Heart right ventricle (tissue), 16 donors: Measurements from ENCODE around the gene ZMYND8. TPM values are rescaled to one million over a fixed set of nuclear protein-coding genes. Genes with fewer than 3 reads are reported as not detected.
"Not testable (repeated sequence)": the region's sequence is repeated elsewhere in the genome, so short reads cannot be mapped to it uniquely, and the experiment has no call there.

Experiments used
- ATAC-seq, 8 donors: fragments of 200-7000 bp; cut with Tn5 transposase; one replicate each; pipeline ENCODE4 v1.9.1; 2020; ENCODE audit warnings: mild to moderate bottlenecking in 8 of 8, moderate library complexity in 8 of 8, moderate number of reproducible peaks in 1 of 8
- DNase-seq, 2 donors: peaks; one replicate each; pipeline ENCODE4 v3.0.0-alpha.2; 2020
- H3K27ac ChIP-seq, 10 donors: fragments of 200-600 bp; sonication (generic) in 2 of 10; one replicate each; pipeline versions ENCODE4 v1.5.0 to v1.8.0; 2020 to 2022; ENCODE audit warnings: mild to moderate bottlenecking in 3 of 10
- H3K27me3 ChIP-seq, 7 donors: fragments of 200-600 bp; one replicate each; pipeline ENCODE4 v1.8.0; 2021 to 2022; ENCODE audit warnings: mild to moderate bottlenecking in 2 of 7
- H3K36me3 ChIP-seq, 9 donors: fragments of 200-600 bp; sonication (generic) in 1 of 9; one replicate each; pipeline versions ENCODE4 v1.5.0 to v1.8.0; 2020 to 2022; ENCODE audit warnings: mild to moderate bottlenecking in 2 of 9
- H3K4me1 ChIP-seq, 9 donors: fragments of 200-600 bp; sonication (generic) in 1 of 9; one replicate each; pipeline versions ENCODE4 v1.5.0 to v1.8.0; 2020 to 2022; ENCODE audit warnings: mild to moderate bottlenecking in 4 of 9
- H3K4me3 ChIP-seq, 10 donors: fragments of 200-600 bp; sonication (generic) in 2 of 10; one replicate each; pipeline versions ENCODE4 v1.5.0 to v1.8.0; 2020 to 2022; ENCODE audit warnings: mild to moderate bottlenecking in 7 of 10, moderate library complexity in 2 of 10
- H3K9me3 ChIP-seq, 11 donors: fragments of 200-600 bp in 10 of 11; sonication (generic) in 2 of 11; one replicate each; pipeline versions ENCODE4 v1.5.0 to v1.8.0; 2013 to 2022; ENCODE audit warnings: mild to moderate bottlenecking in 2 of 11, control low read depth in 1 of 11, moderate library complexity in 1 of 11
- WGBS, 2 donors: extraction: QIAGEN DNeasy Blood & Tissue Kit; methylation state at CpG; one replicate each; pipeline ENCODE4 v1.1.7; 2013; ENCODE audit warnings: inconsistent platforms in 1 of 2; 5-methylcytosine and 5-hydroxymethylcytosine counted together
- intact Hi-C, 10 donors: fragments of 100-400 bp; cut with DNase I; formaldehyde crosslinking; loops; one replicate each; pipeline versions ENCODE4 v1.11.1 to v1.14.2; 2022
- polyA plus RNA-seq, 2 donors: library from polyadenylated mRNA; stranded (reverse); fragments of 200-250 nt; gene quantifications; one replicate each; pipeline ENCODE4 v1.2.3, GENCODE V29; 2013
- total RNA-seq, 10 donors: library from RNA; stranded (reverse); fragmentation: NEBNext Ultra II Directional in 3 of 10; extraction: Animal tissue kit (Norgen Biotek cat#: 25700) in 3 of 10; gene quantifications; one replicate each; pipeline versions ENCODE4 v1.2.1 to v1.2.4, GENCODE V29; 2021 to 2023
- TF ChIP-seq, protein P1 (sequence below), 9 donors: fragments of 200-600 bp; sonication (generic) in 2 of 9; IDR thresholded peaks; one replicate each; pipeline versions ENCODE4 v1.5.0 to v1.8.0; 2021 to 2022; ENCODE audit warnings: antibody characterized with exemption in 9 of 9, mild to moderate bottlenecking in 5 of 9, moderate library complexity in 1 of 9
- donor health status: Arrhythmogenic right ventricular cardiomyopathy.
- donor health status: ischemic (EF 13 %, LVEDD 7.1; RV severe dilation, severe dysfunction).
- donor health status: healthy with polysubstance abuse.
- donor health status: DM: no; HTN: yes; CAD: no.
- donor health status: DM: no; HTN: no; CAD: no.
- donor health status: ischemic (EF 25% LVEDD 6.9; RV normal size, moderate dysfunction).
- donor health status: ischemic (EF 25% LVEDD 5.7; RV mildly dilated, moderate dysfunction).
- donor health status: healthy.
- donor health status: DM: yes; HTN: yes; CAD: no.
- donor health status: Ischemic cardiomyopathy.
- donor health status: ischemic (EF 35%, LVEDD 5.7; RV mildly dilated, moderate dysfunction).
- donor health status: nonischemic (EF 11% LVEDD 7.7; RV severe dilation, severe dysfunction).
- donor health status: DM: yes; HTN: yes; CAD: no.
- donor health status: PGD.
- donor health status: ischemic (EF 29% LVEDD 5.4; RV normal size, mild dysfunction).
- donor health status: nonischemic (EF 23%, LVEDD 6.1; RV moderate dilation, normal function).

Gene ZMYND8
- total and polyA plus RNA-seq, 12 donors: 6.4 to 39.0 (median 28.0) TPM

DNA sequence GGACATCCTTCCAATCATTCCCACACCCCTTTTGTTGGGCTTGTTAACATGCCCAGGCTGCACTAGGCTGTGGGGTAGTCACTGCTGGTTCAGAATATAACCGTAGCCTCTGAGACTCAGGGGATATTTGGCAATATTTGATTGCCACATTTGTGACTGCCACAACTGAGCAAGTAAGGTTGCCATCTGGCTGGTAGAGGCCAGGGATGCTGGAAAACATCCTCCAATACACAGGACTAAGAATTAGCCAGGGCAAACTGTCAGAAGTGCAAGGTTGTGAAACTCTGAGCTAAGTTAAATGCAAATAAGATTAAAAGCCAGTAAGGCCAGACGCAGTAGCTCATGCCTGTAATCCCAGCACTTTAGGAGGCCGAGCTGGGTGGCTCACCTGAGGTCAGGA, 112.0 kb downstream of the ZMYND8 start:
- intact Hi-C loops: no loop called here
- 90 to 99% methylated on average over 3 of the region's 3 CpGs for WGBS, 2 donors
- H3K9me3 ChIP-seq: no peaks in the 10 kb centered on the region
- peaks cover 0 to 26% (median 8%) of the 10 kb centered on the region in 9 donors for H3K4me1 ChIP-seq
- TF ChIP-seq, protein P1, sequence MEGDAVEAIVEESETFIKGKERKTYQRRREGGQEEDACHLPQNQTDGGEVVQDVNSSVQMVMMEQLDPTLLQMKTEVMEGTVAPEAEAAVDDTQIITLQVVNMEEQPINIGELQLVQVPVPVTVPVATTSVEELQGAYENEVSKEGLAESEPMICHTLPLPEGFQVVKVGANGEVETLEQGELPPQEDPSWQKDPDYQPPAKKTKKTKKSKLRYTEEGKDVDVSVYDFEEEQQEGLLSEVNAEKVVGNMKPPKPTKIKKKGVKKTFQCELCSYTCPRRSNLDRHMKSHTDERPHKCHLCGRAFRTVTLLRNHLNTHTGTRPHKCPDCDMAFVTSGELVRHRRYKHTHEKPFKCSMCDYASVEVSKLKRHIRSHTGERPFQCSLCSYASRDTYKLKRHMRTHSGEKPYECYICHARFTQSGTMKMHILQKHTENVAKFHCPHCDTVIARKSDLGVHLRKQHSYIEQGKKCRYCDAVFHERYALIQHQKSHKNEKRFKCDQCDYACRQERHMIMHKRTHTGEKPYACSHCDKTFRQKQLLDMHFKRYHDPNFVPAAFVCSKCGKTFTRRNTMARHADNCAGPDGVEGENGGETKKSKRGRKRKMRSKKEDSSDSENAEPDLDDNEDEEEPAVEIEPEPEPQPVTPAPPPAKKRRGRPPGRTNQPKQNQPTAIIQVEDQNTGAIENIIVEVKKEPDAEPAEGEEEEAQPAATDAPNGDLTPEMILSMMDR (IDR thresholded peaks at IDR 0.05): no peak
- no peaks in the 10 kb centered on the region for H3K27me3 ChIP-seq
- no peak overlapping the region for H3K4me3 ChIP-seq
- DNase-seq (no peak), ATAC-seq (no peak)
- no peak overlapping the region for H3K27ac ChIP-seq
- H3K36me3 ChIP-seq: peaks cover 0 to 94% (median 20%) of the 10 kb centered on the region in 9 donors

GRCh38 chr20:47243532-47244305, 112.8 kb downstream of the ZMYND8 start:
- DNase-seq (no peak), ATAC-seq (no peak)
- Histone ChIP-seq H3K4me3 (no peak overlapping the region), H3K27me3 (no peaks in the 10 kb centered on the region), H3K36me3 (peaks cover 0 to 94% (median 20%) of the 10 kb centered on the region in 9 donors), H3K9me3 (no peaks in the 10 kb centered on the region), H3K4me1 (peaks cover 0 to 26% (median 8%) of the 10 kb centered on the region in 9 donors), H3K27ac (no peak overlapping the region)
- 96 to 97% methylated on average over 3 of the region's 3 CpGs for WGBS, 2 donors
- TF ChIP-seq, protein P1 (IDR thresholded peaks at IDR 0.05): no peak
- intact Hi-C loops: no loop called here

DNA sequence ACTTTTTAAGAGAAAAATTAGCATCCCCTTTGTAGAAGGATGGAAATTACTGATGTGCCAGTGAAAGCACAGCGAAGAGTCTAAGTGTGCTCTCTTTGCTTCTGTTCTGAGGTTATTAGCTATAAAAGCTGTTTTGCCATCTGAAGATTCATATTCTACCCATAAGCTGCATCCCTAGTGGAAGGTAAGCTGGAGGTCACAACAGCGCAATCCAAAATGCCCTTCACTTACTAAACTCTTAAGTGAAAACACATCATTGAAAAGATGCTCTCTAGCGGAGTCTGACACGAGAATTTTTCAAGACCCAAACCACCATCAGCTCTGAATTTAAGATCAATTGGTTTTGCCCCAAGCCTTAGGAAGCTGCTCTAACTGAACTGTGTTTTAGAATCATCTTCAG, 113.5 kb downstream of the ZMYND8 start:
- ATAC-seq (no peak), DNase-seq (no peak)
- Histone ChIP-seq H3K4me3 (no peak overlapping the region), H3K4me1 (peaks cover 0 to 26% (median 8%) of the 10 kb centered on the region in 9 donors), H3K36me3 (peaks cover 0 to 94% (median 26%) of the 10 kb centered on the region in 9 donors), H3K27ac (no peak overlapping the region), H3K27me3 (no peaks in the 10 kb centered on the region), H3K9me3 (no peaks in the 10 kb centered on the region)
- TF ChIP-seq, protein P1 (IDR thresholded peaks at IDR 0.05): no peak
- 95 to 98% methylated on average over 4 of the region's 4 CpGs for WGBS, 2 donors
- intact Hi-C loops: no loop called here

DNA sequence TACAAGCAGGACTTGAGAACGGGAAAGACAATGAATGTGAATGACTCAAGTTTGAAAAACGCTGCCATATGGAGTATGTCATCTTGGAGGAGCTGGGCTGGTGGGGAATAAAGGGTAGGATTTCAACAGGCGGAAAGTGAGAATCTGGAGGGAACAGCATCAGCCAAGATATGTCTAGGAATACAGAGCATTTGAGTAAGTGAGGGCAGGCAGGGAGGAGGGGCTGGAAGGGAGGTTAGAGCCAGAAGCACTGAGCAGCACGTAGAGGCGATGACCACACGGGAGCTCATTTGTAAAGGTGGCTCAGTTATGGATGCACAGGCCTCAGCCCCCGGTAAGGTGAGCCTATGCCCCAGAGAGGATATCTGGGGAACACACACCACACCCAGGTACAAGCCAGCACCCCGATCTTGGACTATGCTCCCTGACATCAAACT, 115.1 kb downstream of the ZMYND8 start:
- 72 to 76% methylated on average over 8 of the region's 8 CpGs for WGBS, 2 donors
- DNase-seq (no peak), ATAC-seq (peak in 7 of 8 donors; percentile 40 to 91 (median 54))
- Histone ChIP-seq H3K27ac (no peak overlapping the region), H3K36me3 (peaks cover 0 to 94% (median 32%) of the 10 kb centered on the region in 9 donors), H3K9me3 (no peaks in the 10 kb centered on the region), H3K27me3 (no peaks in the 10 kb centered on the region), H3K4me1 (peaks cover 0 to 19% (median 8%) of the 10 kb centered on the region in 9 donors), H3K4me3 (no peak overlapping the region)
- intact Hi-C loops: no loop called here
- TF ChIP-seq, protein P1 (IDR thresholded peaks at IDR 0.05): no peak

GRCh38 chr20:47240096-47240495, 116.4 kb downstream of the ZMYND8 start:
- DNase-seq, ATAC-seq, H3K27me3 ChIP-seq, H3K27ac ChIP-seq, H3K9me3 ChIP-seq, intact Hi-C loops, H3K4me3 ChIP-seq: not testable (repeated sequence)
- Histone ChIP-seq H3K4me1 (peaks cover 0 to 17% (median 8%) of the 10 kb centered on the region in 9 donors), H3K36me3 (peaks cover 0 to 94% (median 30%) of the 10 kb centered on the region in 9 donors)
- 98 to 99% methylated on average over 20 of the region's 20 CpGs for WGBS, 2 donors
